Globus pallidus (tissue), 1 donor: ENCODE data around the gene USP20.
"Not testable (repeated sequence)": the region's sequence is repeated elsewhere in the genome, so short reads cannot be mapped to it uniquely, and the experiment has no call there.

Experiments
- DNase-seq: peaks from one replicate; pipeline ENCODE4 v3.0.0-alpha.2; 2015; ENCODE audit warnings: low spot score

Gene USP20

DNA sequence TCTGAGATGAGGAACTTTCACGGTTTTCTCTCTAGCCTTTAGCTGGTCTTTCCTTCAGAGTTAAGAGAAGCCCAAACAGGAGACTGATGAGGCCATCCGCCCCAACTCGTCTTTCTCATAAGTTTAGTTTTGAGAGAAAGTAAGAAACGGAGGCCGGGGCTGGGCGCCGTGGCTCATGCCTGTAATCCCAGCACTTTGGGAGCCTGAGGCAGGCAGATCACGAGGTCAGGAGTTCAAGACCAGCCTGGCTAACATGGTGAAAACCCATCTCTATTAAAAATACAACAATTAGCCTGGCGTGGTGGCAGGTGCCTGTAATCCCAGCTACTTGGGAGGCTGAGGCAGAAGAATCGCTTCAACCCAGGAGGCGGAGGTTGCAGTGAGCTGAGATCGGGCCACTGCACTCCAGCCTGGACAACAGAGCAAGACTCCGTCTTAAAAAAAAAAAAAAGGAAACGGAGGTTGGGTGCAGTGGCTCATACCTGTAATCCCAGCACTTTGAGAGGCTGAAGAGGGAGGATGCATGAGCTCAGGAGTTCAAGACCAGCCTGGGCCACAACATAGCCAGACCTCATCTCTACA lies 55.6 kb downstream of the USP20 start:
- not testable (repeated sequence) for DNase-seq

DNA sequence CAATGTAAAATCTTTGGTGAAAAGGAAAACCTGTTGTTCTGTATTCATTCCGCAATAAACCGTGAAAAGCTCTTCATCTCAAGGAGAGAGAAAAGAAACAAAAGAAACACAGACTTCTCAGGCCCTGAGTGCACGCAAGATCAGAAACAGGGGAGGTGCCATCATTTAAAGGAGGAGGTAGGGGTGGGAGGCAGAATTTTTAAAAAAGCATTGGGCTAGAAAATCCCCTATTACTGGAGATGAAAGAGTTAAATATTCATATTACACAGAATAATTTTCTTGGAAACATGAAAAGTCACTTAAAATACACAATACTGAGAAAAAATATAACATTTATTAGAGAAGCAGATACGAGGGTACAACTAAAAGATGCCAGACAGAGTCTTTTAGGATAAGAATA lies 56.3 kb downstream of the USP20 start:
- no peak for DNase-seq

DNA sequence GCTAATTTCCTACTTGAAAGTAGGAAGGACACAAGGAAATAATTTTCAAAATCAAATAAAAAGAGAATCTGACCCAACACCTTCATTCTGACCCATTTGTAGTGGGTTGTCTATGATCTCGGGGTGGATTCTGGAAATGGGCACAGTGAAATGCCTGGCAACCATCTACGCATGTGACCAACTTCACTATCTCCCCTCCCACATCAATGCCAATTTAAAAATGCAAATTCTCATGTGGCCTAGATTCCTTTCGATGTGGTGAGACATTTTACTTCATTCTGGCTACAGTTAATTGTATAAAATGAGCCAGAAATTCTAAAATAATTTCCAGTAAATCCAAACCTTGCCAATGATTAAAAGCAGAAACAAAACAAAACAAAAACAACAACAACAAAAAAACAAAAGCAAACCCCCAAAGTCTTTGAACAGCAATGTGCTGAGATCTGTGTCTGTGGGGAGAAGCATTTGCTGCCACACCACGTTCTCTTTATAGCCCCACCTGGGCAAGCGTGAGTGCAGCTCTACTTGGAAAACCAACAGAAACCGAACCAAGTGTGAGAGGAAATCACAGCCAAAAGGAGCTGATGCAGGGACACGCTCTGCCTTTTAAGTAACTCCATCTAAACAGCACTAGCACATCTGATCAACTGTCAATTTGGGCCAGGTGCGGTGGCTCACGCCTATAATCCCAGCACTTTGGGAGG lies 59.0 kb downstream of the USP20 start:
- no peak for DNase-seq

DNA sequence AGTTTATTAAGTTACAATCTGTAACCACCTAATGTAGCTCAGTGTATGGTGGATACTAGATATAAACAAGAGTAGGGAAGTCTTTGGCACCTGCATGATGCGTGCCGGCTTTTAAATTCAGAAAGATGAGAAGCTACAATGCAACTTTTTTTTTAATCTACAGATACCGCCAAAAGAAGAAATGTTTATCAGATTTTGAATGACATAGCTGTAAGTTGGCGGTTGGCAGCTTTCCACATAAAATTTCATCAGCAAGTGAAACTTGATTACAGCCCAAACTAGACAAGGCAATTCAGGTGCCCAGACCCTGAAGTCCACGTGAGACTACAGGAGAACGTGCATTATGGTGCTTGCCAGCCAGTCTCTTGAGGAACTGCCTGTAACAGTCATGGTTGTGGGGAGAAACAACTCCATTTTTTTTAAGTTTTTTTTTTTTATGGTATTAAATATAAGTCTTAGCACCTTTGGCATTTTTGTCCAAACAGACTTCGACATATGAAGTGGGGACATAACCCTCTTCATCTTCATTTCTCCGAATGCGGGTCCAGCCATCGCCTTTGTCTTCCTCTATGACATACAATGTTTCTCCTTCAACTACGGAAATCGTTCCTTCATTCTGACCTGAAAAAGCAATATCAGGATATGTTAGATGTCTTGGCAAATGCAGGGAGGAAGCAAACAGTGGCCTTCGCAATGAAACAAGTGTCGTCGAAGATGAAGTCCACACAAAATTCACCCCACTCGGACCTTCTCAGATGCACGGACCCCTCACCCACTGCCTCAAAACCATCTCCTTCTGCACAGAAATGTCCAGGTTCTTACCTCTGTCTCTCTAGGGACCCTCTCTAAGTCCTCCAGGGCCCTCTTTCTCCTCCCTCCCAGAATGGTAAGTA lies 60.4 kb downstream of the USP20 start:
- DNase-seq = no peak

DNA sequence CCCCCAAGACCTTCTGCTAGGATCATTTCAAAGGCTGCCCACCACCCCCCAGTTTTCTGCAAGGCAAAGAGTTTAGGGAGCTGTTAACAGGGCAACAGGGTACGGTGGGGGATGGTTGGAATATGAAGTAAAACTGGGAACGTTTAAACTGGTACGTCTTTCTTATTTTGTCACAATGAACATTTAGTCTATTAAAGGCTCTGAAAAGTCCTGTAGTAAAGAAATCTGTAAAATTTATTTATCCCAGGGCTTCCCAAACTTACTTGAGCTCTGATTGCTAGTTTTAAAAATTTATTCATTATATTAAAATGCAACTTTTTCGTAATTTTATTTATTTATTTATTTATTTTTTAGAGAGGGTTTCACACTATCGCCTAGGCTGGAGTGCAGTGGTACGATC lies 62.0 kb downstream of the USP20 start:
- no peak for DNase-seq

DNA sequence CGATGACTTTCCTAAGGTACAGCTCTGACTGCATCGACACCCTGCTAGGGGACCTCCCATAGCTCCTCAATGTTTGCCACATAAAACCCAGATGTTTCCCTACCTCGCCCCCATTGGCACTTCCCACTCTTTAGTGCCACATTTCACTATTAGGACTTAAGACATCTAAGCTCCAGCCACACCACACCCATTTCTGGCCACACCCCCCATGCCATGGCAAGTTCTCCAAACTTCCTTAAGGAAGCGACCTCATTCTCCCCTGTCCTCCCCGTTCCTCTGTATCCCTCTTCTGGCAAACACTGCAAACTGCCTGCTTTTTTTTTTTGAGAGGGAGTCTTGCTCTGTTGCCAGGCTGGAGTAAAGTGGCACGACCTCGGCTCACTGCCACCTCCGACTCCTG lies 62.9 kb downstream of the USP20 start:
- no peak for DNase-seq

DNA sequence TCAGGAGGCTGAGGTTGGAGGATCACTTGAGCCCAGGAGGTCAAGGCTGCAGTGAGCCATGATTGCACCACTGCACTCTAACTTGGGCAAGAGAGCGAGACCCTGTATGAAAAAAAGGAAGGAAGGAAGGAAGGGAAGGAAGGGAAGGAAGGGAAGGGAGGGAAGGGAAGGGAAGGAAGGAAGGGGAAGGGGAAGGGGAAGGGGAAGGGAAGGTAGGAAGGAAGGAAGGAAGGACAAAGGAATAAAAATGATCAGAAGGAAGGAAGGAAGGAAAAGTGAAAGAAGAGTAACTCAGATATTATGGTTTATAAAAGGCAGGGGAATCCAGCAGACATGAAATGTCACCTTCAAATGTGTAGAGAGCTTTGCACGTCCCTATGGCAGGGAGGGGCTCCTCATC lies 64.4 kb downstream of the USP20 start:
- no peak for DNase-seq

DNA sequence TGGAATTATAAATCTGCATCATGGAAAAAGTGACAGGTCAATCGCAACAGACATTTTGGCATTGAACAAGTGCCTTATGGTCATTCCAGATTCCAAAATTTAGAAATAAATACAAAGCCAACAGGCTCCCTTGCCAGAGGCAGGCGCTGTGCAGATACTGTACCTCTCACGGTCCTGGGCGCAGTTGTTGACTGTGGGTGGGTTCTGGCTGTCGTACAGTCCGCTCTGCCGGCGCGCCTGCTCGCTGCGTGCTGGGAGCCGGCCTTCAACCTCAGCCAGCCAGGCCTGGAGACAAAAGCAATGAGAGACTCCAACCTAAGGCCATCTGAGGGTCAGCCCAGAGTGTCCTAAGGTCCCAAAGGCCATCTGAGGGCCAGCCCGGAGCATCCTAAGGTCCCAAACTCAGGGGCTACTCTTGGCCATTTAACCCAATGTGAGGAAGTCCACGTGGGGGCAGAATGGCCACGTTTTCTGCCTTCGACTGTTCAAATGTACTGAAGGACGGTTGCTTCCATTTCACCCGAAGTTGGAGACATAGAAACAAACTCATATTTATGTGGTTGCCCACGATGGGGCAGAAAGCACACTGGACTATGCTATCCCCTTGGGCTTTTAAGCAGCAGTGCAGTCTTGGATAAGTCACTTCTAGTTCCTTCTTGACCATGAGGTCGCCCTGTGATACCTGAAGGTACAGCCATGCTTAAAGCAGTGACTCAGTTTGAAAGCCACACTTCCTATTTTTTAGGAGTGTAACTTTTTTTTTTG lies 65.2 kb downstream of the USP20 start:
- no peak for DNase-seq

DNA sequence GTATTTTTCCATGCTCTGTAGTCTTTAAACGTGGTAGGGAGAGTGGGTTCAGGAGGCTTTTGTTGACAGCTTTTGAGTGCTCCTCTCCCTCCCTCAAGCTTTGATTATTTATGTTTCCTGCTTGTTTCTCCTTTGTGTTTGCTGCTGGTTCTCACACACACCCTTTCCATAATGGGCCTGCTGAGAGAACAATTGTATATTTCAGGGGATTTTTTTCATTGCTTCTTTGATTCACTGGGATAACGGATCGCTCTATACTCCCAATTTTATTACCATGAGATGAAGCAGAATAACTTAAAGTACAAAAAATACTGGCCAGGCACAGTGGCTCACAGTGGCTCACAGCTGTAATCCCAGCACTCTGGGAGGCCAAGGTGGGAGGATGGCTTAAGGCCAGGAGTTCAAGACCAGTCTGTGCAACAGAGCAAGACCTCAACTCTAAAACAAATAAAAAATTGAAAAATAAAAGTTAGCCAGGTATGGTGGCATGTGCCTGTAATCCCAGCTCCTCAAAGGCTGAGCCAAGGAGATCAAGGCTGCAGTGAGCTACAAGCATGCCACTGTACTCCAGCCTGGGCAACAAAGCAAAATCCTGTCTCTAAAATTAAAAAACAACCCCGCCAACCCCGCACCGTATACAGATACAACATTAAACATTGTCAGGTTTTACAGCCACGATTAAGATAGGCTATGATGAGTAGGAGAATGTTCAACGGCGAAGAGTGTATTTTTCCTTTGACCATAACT lies 66.9 kb downstream of the USP20 start:
- no peak for DNase-seq

DNA sequence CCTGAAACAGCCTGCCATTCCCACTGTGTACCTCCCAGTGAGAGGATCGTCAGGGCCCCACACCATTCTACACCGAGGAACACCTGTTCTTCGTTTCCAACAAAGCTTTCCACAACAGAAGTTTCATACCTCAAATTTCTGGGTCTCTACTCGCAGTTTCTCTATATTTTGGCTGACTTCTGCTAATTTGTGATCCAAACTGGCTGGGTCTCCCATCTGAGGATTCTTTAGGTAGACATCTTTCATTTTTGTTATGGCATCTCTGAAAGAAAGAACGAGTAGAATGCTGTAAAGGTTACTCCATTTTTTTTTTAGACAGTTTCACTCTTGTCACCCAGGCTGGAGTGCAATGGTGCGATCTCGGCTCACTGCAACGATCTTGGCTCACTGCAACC lies 67.5 kb downstream of the USP20 start:
- DNase-seq = no peak

DNA sequence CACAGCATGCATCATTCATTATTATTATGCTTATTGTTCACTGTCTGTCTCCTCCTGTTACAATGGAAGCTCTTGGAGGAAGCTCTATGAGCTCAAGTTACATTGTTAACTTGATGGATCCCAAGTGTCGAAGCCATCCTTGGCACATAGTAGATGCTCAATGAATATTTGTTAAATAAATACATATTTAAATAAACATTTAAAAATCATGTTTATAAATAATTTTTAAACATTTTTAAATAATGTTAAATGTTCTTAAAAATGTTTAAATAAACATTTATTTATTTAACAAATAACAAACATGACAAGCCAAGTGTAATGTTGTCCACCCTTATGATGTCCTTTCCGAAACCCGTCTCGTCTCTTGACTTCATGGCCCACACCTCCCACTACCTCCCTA lies 69.5 kb downstream of the USP20 start:
- DNase-seq = no peak

DNA sequence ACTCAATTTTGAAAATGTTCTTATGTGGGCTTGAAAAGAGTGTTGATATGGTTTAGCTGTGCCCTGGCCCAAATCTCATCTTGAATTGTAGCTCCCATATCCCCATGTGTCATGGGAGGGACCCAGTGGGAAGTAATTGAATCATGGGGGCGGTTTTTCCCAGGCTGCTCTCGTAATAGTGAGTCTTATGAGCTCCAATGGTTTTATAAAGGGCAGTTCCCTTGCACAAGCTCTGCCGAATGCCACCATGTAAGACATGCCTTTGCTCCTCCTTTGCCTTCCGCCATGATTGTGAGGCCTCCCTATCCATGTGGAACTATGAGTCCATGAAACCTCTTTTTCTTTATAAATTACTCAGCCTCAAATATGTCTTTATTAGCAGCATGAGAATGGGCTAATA lies 71.0 kb downstream of the USP20 start:
- no peak for DNase-seq

DNA sequence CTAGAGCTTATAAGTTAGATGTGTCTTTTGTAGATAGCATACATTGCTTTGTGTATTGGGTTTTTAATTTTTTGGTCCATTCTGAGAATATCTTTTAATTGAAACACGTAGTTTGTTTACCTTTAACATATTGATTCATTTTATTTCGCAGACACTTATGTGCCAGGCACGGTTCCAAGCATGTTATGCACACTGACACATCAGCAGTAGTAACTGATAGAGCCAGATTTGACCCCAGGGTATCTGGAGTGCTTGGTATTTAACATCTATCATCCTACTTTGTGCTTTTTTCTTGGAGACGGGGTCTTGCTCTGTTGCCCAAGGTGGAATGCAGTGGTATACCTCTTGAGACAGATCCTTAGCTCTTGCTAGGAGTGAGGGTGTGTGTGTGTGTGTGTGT lies 71.9 kb downstream of the USP20 start:
- DNase-seq = no peak

DNA sequence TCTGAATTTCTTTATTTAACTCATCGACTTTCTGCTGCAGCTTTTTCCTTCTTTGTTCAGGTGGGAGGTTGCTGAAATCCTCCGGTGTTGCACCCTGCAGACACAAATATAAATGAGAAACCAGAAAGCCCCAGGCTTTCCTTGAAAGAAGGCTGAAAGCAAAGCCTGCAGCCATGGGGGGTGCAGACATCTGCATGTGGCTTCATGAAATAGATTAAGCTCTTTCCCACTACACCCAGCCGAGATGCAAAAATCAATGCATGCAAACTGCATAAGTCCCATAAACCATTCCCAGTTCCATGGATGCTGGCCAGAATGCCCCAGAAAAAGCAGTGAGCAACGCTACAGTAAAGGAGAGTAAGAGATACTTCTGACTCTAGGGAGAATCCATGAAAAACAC lies 73.6 kb downstream of the USP20 start:
- no peak for DNase-seq

DNA sequence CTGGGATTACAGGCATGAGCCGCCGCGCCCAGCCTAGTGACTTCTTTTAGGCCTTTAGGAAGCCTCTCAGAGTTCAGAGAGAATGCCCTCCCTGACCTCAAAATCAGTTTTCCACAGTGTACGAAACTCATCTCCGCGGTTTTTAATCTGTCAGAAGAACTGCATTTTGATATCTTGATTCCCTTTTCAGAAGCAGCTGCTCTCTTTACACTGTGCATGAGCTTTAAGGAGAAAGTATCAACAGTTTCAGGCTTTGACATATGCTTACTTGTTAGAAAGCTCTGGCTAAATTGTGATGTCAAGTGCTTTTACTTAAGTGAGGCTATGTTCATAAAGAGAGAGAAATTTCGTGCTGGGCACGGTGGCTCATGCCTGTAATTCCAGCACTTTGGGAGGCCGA lies 74.6 kb downstream of the USP20 start:
- DNase-seq = no peak

DNA sequence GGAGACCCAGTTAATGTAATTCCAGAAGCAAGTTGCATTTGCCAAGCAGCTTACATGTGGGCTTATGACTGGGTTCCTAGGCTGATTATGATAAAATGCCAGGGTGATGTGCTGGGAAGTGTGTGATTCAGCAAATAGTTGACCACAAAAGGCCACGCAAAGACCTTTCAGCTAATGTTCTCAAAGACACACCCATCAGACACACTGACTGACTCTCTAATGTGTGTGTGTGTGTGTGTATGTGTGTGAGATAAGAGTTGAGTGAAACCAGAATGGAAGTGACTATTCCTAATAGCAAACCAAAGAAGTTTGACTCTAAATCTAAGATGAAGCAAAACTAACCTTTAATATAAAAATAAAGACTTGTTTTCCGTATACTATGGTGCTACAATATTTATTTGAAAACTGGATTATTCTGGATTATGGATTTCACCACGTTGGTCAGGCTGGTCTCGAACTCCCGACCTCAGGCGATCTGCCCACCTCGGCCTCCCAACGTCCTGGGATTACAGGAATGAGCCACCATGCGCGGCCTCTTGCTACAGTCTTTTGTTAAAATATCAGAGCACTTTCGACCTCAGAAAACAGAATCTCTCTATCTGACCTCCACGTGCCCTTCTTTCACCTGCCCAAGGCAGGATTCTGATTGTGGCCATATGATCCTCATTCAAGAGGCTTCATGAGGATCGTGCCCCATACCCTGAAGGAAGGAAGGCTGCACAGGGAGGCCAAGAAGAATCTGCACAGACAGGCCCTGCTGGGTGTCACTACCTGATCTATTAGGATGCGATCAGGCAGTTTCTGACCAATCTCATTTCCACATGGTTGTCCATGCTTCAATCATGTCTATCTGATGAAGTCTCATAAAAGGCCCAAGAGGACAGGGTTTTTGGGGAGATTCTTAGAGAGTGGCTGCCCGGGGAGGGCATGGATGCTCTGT lies 75.6 kb downstream of the USP20 start:
- DNase-seq = no peak

DNA sequence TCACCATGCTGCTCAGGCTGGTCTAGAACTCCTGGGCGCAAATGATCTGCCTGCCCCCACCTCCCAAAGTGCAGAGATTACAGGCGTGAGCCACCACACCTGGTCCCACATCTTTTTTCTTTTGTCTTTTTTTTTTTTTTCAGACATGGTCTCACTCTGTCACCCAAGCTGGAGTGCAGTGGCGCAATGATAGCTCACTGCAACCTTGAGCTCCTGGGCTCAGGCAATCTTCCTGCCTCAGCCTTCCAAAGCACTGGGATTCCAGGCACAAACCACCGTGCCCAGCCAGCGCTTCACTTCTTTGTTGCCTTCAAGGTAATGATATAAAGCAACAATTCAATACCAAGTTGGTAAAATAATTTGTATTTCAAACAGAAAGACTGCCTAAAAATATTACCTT lies 78.8 kb downstream of the USP20 start:
- DNase-seq = no peak

DNA sequence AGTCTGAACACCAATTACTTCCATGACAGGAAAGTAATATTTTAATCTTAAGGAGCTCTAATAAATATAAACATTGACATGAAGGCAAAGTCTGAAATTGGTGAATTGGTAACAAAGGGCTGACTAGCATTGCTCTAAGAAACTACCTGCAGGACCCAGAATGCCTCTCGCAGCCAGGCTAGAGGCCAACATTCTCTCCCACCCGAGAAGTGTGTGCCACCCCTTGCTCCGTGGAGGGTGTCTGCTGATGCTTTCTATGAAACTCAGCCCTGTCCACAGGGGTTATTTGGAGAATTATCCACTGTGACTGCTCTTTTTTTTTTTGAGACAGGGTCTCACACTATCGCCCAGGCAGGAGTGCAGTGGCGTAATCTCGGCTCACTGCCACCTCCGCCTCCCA lies 81.4 kb downstream of the USP20 start:
- DNase-seq = no peak

DNA sequence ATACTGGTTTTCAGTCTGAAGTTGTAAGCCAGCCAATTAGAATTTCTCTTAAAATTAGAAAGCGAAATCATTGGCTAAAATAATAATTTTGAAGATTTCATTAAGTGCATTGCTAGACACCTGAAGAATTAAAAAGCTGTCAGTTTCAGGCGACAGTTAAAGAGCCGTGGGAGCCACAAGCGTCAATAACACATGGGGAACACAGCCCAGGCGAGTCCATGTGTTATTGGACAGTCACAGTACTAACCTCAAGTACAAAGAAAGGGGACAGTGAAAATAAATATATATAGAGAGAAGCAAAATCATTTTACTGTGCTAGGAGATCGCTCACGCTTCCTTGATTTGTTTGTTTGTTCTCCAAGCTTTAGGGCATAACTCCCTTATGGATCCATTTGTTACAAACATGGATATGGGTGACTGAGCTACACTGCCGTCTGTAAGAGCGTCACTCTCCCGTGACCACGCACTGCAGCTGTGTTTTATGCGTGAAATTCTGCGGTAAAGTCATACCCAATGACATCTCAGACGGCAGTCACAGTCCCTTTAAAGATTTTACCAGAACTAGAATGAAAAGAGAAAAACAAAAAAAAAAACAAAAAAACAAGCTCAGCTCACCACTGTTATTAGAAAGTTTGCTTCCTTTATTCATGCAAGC lies 83.2 kb downstream of the USP20 start:
- DNase-seq = no peak

DNA sequence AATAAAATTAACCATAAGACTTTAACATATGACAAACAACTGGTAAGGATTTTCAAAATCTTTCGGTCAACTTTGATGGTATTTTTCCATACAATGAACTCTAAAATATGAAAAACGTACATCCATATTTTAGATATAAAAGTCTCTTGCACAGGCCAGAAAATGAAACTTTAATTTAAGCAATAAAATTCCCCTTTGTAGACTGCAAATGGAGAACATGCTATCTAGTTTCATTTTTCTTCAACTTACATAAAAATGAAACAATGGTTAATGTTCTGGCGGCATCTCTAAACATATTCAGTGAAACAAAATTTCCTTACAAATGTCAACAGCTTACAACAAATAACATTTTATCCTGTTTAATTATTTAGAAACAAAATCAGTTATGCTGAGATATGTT lies 84.0 kb downstream of the USP20 start:
- no peak for DNase-seq
